Naive thymus-derived CD4-positive, alpha-beta T cell (primary cell): Measurements from ENCODE around the gene RASSF10. TPM values are rescaled to one million over a fixed set of nuclear protein-coding genes. Genes with fewer than 3 reads are reported as not detected.

Source experiments
- ATAC-seq: fragments of 150-1000 bp; cut with Tn5 transposase; 2 replicates; pipeline ENCODE4 v1.10.0; 2021; ENCODE audit warnings: mild to moderate bottlenecking, moderate library complexity
- CTCF ChIA-PET: fragments of 350-600 bp; sonication (Branson Sonifier 250); formaldehyde crosslinking; loops from one replicate; lab custom pipeline; 2021; ENCODE audit warnings: antibody characterized with exemption; lab: Charles Lee
- POLR2A ChIA-PET: fragments of 350-600 bp; sonication (Branson Sonifier 250); formaldehyde crosslinking; loops from one replicate; lab custom pipeline; 2021; ENCODE audit warnings: antibody characterized with exemption, inconsistent platforms; lab: Charles Lee
- DNase-seq, 9 donors: peaks; one replicate each; pipeline versions ENCODE4 v3.0.0 to v3.0.0-alpha.2; 2020 to 2022; ENCODE audit warnings: mixed read lengths in 1 of 9
- H3K27ac ChIP-seq: one replicate; pipeline ENCODE4 v1.7.0; 2013; ENCODE audit warnings: mild to moderate bottlenecking, low read depth, low read length, moderate library complexity
- H3K27me3 ChIP-seq, 2 donors: one replicate each; pipeline ENCODE4 v1.7.0; 2013; ENCODE audit warnings: low read length in 2 of 2, mild to moderate bottlenecking in 2 of 2, moderate library complexity in 2 of 2; ENCODE audit not compliant: control insufficient read depth in 2 of 2, insufficient read depth in 2 of 2
- H3K36me3 ChIP-seq, 3 experiments: 1 replicate in 2 of 3; 2 replicates in 1 of 3; pipeline ENCODE4 v1.7.0; 2013; ENCODE audit warnings: low read length in 3 of 3, mild to moderate bottlenecking in 3 of 3, moderate library complexity in 1 of 3; ENCODE audit not compliant: insufficient read depth in 3 of 3, control insufficient read depth in 2 of 3
- H3K4me1 ChIP-seq, 2 donors: one replicate each; pipeline ENCODE4 v1.7.0; 2013; ENCODE audit warnings: low read length in 2 of 2, mild to moderate bottlenecking in 2 of 2, moderate library complexity in 1 of 2; ENCODE audit not compliant: control insufficient read depth in 2 of 2, insufficient read depth in 2 of 2
- H3K4me3 ChIP-seq: 2 replicates; pipeline ENCODE4 v1.7.0; 2013; ENCODE audit warnings: mild to moderate bottlenecking, low read length
- H3K9me3 ChIP-seq, 3 experiments: 1 replicate in 2 of 3; 2 replicates in 1 of 3; pipeline ENCODE4 v1.7.0; 2013; ENCODE audit warnings: low read length in 3 of 3; ENCODE audit not compliant: control insufficient read depth in 2 of 3
- H3K27ac Mint-ChIP-seq, 9 donors: one replicate each; pipeline ENCODE4 v1.8.0; 2020 to 2022; ENCODE audit warnings: mixed read lengths in 9 of 9, mild to moderate bottlenecking in 8 of 9, moderate library complexity in 5 of 9, inconsistent platforms in 2 of 9
- H3K27me3 Mint-ChIP-seq, 5 donors: one replicate each; pipeline ENCODE4 v1.8.0; 2021 to 2022; ENCODE audit warnings: mixed read lengths in 5 of 5, mild to moderate bottlenecking in 1 of 5
- H3K36me3 Mint-ChIP-seq, 5 donors: one replicate each; pipeline ENCODE4 v1.8.0; 2020 to 2022; ENCODE audit warnings: mixed read lengths in 5 of 5, mild to moderate bottlenecking in 3 of 5, inconsistent platforms in 1 of 5
- H3K4me1 Mint-ChIP-seq, 7 donors: one replicate each; pipeline ENCODE4 v1.8.0; 2020 to 2022; ENCODE audit warnings: mixed read lengths in 7 of 7, mild to moderate bottlenecking in 3 of 7, inconsistent platforms in 1 of 7
- H3K4me3 Mint-ChIP-seq, 10 donors: one replicate each; pipeline ENCODE4 v1.8.0; 2020 to 2022; ENCODE audit warnings: mild to moderate bottlenecking in 10 of 10, mixed read lengths in 10 of 10, moderate library complexity in 6 of 10, inconsistent platforms in 2 of 10
- H3K9me3 Mint-ChIP-seq, 11 donors: one replicate each; pipeline ENCODE4 v1.8.0; 2020 to 2022; ENCODE audit warnings: mixed read lengths in 11 of 11, mild to moderate bottlenecking in 4 of 11, inconsistent platforms in 1 of 11, moderate library complexity in 1 of 11
- intact Hi-C, 2 donors: fragments of 100-400 bp; cut with micrococcal nuclease; formaldehyde crosslinking; loops; one replicate each; pipeline ENCODE4 v1.15.1; 2023
- polyA plus RNA-seq, 2 donors: library from polyadenylated mRNA; unstranded; fragments of 300-500 nt; fragmentation: Illumina TruSeq; gene quantifications; one replicate each; pipeline ENCODE4 v1.2.3, GENCODE V29; 2021
- total RNA-seq, 6 experiments: library from RNA in 5 of 6; stranded (reverse) in 5 of 6; gene quantifications; 1 replicate in 5 of 6; 2 replicates in 1 of 6; pipeline ENCODE4 v1.2.3 and lab custom pipeline; 2021 to 2026

Gene RASSF10
- total and polyA plus RNA-seq, 7 experiments from 2014 or later, result not detected

DNA sequence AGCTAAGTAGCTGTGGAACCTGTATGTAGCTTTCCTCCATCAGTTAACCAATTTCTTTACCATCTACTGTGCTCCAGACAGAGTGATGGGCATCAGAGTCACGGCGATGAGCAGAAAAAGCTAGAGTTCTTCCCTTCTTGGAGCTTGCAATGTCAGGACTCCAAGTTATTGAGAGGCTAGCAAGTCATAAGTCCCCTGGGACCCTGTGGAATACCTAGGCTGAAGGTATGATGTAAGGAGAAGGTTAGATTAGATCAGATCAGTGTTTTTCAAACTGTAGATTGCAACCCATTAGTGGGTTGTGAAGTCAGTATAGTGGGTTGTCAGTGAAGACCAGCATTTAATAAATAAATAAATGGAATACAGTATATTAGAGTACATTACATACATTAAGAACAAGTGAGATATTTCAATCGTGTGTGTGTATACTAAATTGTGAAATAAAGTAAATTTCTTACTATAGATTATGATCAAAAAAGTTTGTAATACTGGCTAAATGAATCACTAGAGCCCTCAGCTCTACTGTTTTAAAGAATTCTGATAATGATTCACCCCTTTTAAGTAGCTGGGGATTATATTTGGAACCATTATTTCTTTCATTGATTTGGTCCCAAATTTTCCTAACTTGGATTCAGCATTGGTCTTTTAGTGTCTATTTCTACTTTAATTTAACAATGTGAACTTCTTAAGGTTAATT is 52.3 kb downstream of the RASSF10 start:
- DNase-seq (no peak), ATAC-seq (no peak)
- POLR2A ChIA-PET, result no interaction called here
- intact Hi-C loops, result no loop called here
- no peak overlapping the region for H3K27ac Mint-ChIP-seq
- H3K4me3 Mint-ChIP-seq, result no peak overlapping the region
- no peaks in the 10 kb centered on the region for H3K36me3 Mint-ChIP-seq
- peaks cover 2 to 40% (median 28%) of the 10 kb centered on the region in 5 donors for H3K27me3 Mint-ChIP-seq
- no peak overlapping the region for H3K27ac ChIP-seq
- H3K27me3 ChIP-seq, result no peaks in the 10 kb centered on the region
- H3K9me3 Mint-ChIP-seq, result peaks cover 0 to 8% (median 0%) of the 10 kb centered on the region in 11 donors
- H3K4me3 ChIP-seq, result no peak overlapping the region
- no peaks in the 10 kb centered on the region for H3K4me1 ChIP-seq
- no peaks in the 10 kb centered on the region for H3K36me3 ChIP-seq
- H3K9me3 ChIP-seq, result no peaks in the 10 kb centered on the region
- no peaks in the 10 kb centered on the region for H3K4me1 Mint-ChIP-seq
- CTCF ChIA-PET, result no interaction called here
